HCT116 (cell line): ENCODE measurements around the gene OR8G1. TPM values are rescaled to one million over a fixed set of nuclear protein-coding genes. Genes with fewer than 3 reads are reported as not detected.
"Not testable (repeated sequence)": the region's sequence is repeated elsewhere in the genome, so short reads cannot be mapped to it uniquely, and the experiment has no call there.

Experiments used
- ATAC-seq: fragments of 200-7000 bp; cut with Tn5 transposase; 2 replicates; pipeline ENCODE4 v1.9.1; 2020; ENCODE audit warnings: mild to moderate bottlenecking, moderate library complexity
- BruUV-seq: library from RNA; stranded (reverse); fragments of 400-500 nt; replicated peaks from 2 replicates; lab custom pipeline; 2021; lab: Mats Ljungman, UMichigan
- CTCF ChIA-PET: fragments of 300-600 bp; sonication (Branson Sonifier 250); formaldehyde crosslinking; loops from one replicate; lab custom pipeline; 2021; ENCODE audit warnings: antibody characterized with exemption; lab: Charles Lee
- POLR2A ChIA-PET: fragments of 300-600, 350-600 bp; sonication (Branson Sonifier 250); formaldehyde crosslinking; loops from one replicate; lab custom pipeline; 2021; ENCODE audit warnings: antibody characterized with exemption; lab: Charles Lee
- RAD21 ChIA-PET, 2 experiments: fragments of 300-600 bp; sonication (Branson Sonifier 250); formaldehyde crosslinking; loops; one replicate each; lab custom pipeline; 2023; ENCODE audit warnings: low total read pairs in 2 of 2; ENCODE audit not compliant: uncharacterized antibody in 2 of 2, unreplicated experiment in 2 of 2, low non-redundant PET in 1 of 2; lab: Charles Lee
- DNase-seq: peaks from one replicate; pipeline ENCODE4 v3.0.0-alpha.2; 2010; ENCODE audit warnings: low read depth, low spot score
- H2AFZ ChIP-seq: fragments of 200-600 bp; shearing (Covaris generic), sonication (generic); 2 replicates; pipeline ENCODE4 v1.6.1; 2017; ENCODE audit warnings: low read depth, mixed run types, mixed read lengths, antibody characterized with exemption, low read length; ENCODE audit not compliant: poor library complexity, severe bottlenecking
- H3K27ac ChIP-seq: 2 replicates; pipeline ENCODE4 v1.5.1; 2012; ENCODE audit warnings: low read depth, low read length
- H3K27me3 ChIP-seq: fragments of 200-600 bp; sonication (generic); 2 replicates; pipeline ENCODE4 v1.6.1; 2016; ENCODE audit warnings: mixed run types, low read length, mixed read lengths; ENCODE audit not compliant: insufficient read depth
- H3K36me3 ChIP-seq, 2 experiments: fragments of 200-500 bp in 1 of 2; fragments of 200-600 bp in 1 of 2; sonication (Bioruptor generic) in 1 of 2; sonication (generic) in 1 of 2; 2 replicates each; pipeline versions ENCODE4 v1.5.1 to v1.6.1; 2014 to 2016; ENCODE audit warnings: low read length in 2 of 2, inconsistent platforms in 1 of 2, mixed read lengths in 1 of 2, mixed run types in 1 of 2; ENCODE audit not compliant: insufficient read depth in 2 of 2, control insufficient read depth in 1 of 2
- H3K4me1 ChIP-seq, 2 experiments: fragments of 200-600 bp in 1 of 2; sonication (generic) in 1 of 2; 2 replicates each; pipeline versions ENCODE4 v1.5.1 to v1.6.1; 2012 to 2017; ENCODE audit warnings: low read length in 2 of 2, inconsistent platforms in 1 of 2, mild to moderate bottlenecking in 1 of 2, mixed read lengths in 1 of 2, mixed run types in 1 of 2, moderate library complexity in 1 of 2; ENCODE audit not compliant: insufficient read depth in 2 of 2, control insufficient read depth in 1 of 2
- H3K4me2 ChIP-seq: fragments of 200-600 bp; sonication (generic); 2 replicates; pipeline ENCODE4 v1.6.1; 2017; ENCODE audit warnings: mixed run types, low read length, mixed read lengths
- H3K4me3 ChIP-seq, 2 experiments: fragments of 200-600 bp in 1 of 2; sonication (generic) in 1 of 2; replicated peaks in 1 of 2; 2 replicates each; pipeline ENCODE4 v1.5.1; 2011 to 2016; ENCODE audit warnings: low read length in 2 of 2, control low read depth in 1 of 2, low read depth in 1 of 2, mild to moderate bottlenecking in 1 of 2, mixed read lengths in 1 of 2, mixed run types in 1 of 2
- H3K79me2 ChIP-seq: fragments of 200-600 bp; sonication (generic); 2 replicates; pipeline ENCODE4 v1.6.1; 2017; ENCODE audit warnings: mild to moderate bottlenecking, mixed run types, low read length, moderate library complexity, mixed read lengths; ENCODE audit not compliant: insufficient read depth
- H3K9ac ChIP-seq: fragments of 200-600 bp; sonication (generic); 2 replicates; pipeline ENCODE4 v1.6.1; 2016; ENCODE audit warnings: low read length, mixed read lengths
- H3K9me2 ChIP-seq: fragments of 200-600 bp; sonication (generic), shearing (Covaris generic); 2 replicates; pipeline ENCODE4 v1.6.1; 2017; ENCODE audit warnings: mixed run types, mild to moderate bottlenecking, moderate library complexity; ENCODE audit not compliant: insufficient read depth
- H3K9me3 ChIP-seq, 2 experiments: fragments of 200-500 bp in 1 of 2; fragments of 200-600 bp in 1 of 2; sonication (Bioruptor generic) in 1 of 2; sonication (generic) in 1 of 2; 2 replicates each; pipeline ENCODE4 v1.6.1; 2014 to 2017; ENCODE audit warnings: low read length in 2 of 2, mixed read lengths in 2 of 2, inconsistent platforms in 1 of 2, low read depth in 1 of 2, mild to moderate bottlenecking in 1 of 2, mixed run types in 1 of 2, moderate library complexity in 1 of 2; ENCODE audit not compliant: control insufficient read depth in 1 of 2, insufficient read depth in 1 of 2
- H4K20me1 ChIP-seq: fragments of 200-600 bp; sonication (generic), shearing (Covaris generic); 2 replicates; pipeline ENCODE4 v1.6.1; 2017; ENCODE audit warnings: mixed run types, mild to moderate bottlenecking, moderate library complexity; ENCODE audit not compliant: insufficient read depth
- YY1 ChIP-seq: IDR thresholded peaks from 2 replicates; pipeline ENCODE4 v1.6.1; 2011; ENCODE audit warnings: low read length, low read depth, moderate library complexity, mild to moderate bottlenecking; ENCODE audit not compliant: insufficient replicate concordance; ENCODE audit errors: extremely low read depth
- ZNF274 ChIP-seq: fragments of 200-500 bp; sonication (Bioruptor generic); IDR thresholded peaks from 2 replicates; pipeline ENCODE4 v1.6.1; 2014; ENCODE audit warnings: mild to moderate bottlenecking, low read depth, low read length, inconsistent platforms
- intact Hi-C: fragments of 100-400 bp; cut with micrococcal nuclease; formaldehyde crosslinking; loops from 2 replicates; pipeline ENCODE4 v1.10.0; 2022
- total RNA-seq: library from RNA; stranded (reverse); gene quantifications from one replicate; pipeline ENCODE4 v1.2.1, GENCODE V29; 2021; ENCODE audit not compliant: unreplicated experiment
- TF ChIP-seq, protein P1 (sequence below): IDR thresholded peaks from 2 replicates; pipeline ENCODE4 v1.6.1; 2011; ENCODE audit warnings: mild to moderate bottlenecking, low read length, moderate library complexity; ENCODE audit not compliant: insufficient replicate concordance; ENCODE audit errors: extremely low read depth

The OR8G1 gene
- total RNA-seq, 1 experiment from 2014 or later: not detected

DNA sequence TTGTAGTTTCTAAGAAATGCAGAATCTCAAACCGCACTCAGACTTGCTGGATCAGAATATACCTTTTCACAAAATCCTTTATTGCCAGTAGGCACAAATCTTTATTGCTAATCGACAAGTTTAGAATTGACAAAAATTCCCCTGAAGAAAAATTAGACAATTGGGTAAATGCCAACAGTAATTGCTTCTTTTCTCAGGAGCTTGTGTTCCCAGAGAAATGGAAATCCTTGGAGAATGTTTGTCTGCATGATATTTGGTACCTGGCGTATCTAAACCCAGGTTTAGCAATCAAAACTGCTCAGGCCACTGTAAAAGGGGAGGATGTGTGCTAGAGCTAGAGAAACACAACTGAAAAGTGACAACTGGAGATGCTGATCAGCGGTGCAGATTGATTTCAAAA is 15.2 kb downstream of the OR8G1 start, which contains the start of gene OR8G5:
Gene OR8G5, plus strand, starts transcription at position 301 of the 400 bp plus-strand sequence. CDS start 8,556 bp downstream, outside the sequence.
- H2AFZ ChIP-seq: no peak within 1 kb of the TSS
- CTCF ChIA-PET: no interaction called here
- intact Hi-C loops: no loop called here

DNA sequence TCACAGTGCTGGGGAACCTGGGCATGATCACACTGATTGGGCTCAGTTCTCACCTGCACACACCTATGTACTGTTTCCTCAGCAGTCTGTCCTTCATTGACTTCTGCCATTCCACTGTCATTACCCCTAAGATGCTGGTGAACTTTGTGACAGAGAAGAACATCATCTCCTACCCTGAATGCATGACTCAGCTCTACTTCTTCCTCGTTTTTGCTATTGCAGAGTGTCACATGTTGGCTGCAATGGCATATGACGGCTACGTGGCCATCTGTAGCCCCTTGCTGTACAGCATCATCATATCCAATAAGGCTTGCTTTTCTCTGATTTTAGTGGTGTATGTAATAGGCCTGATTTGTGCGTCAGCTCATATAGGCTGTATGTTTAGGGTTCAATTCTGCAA is 24.1 kb downstream of the OR8G1 start:
- BruUV-seq, RAD21 ChIA-PET, H3K9ac ChIP-seq, CTCF ChIA-PET, H3K9me3 ChIP-seq, POLR2A ChIA-PET, ATAC-seq, H3K27ac ChIP-seq, DNase-seq, H3K9me2 ChIP-seq, H4K20me1 ChIP-seq, H3K4me1 ChIP-seq, H2AFZ ChIP-seq, H3K79me2 ChIP-seq, intact Hi-C loops, H3K4me2 ChIP-seq, H3K4me3 ChIP-seq, H3K36me3 ChIP-seq: not testable (repeated sequence)
- peaks cover 18% of the 10 kb centered on the region for H3K27me3 ChIP-seq

More for the DNA sequence above, 15.2 kb downstream of the OR8G1 start, which contains the start of gene OR8G5:
- Histone ChIP-seq H3K79me2 (no peaks in the 10 kb centered on the region), H3K9me3 (no peaks in the 10 kb centered on the region), H3K9ac (no peak within 1 kb of the TSS), H3K27me3 (peaks cover 58% of the 10 kb centered on the region), H3K36me3 (no peaks in the 10 kb centered on the region), H3K4me1 (no peaks in the 10 kb centered on the region), H3K27ac (no peak within 1 kb of the TSS), H3K9me2 (no peaks in the 10 kb centered on the region), H4K20me1 (no peaks in the 10 kb centered on the region; the same call in 1 of the 2 replicates), H3K4me3 (no peak within 1 kb of the TSS), H3K4me2 (no peak within 1 kb of the TSS)
- BruUV-seq: no TSS peak
- no peak for DNase-seq
- no peak for ATAC-seq
- POLR2A ChIA-PET: no interaction called here
- no peak for TF ChIP-seq ZNF274
- no peak for TF ChIP-seq YY1
- TF ChIP-seq, protein P1, sequence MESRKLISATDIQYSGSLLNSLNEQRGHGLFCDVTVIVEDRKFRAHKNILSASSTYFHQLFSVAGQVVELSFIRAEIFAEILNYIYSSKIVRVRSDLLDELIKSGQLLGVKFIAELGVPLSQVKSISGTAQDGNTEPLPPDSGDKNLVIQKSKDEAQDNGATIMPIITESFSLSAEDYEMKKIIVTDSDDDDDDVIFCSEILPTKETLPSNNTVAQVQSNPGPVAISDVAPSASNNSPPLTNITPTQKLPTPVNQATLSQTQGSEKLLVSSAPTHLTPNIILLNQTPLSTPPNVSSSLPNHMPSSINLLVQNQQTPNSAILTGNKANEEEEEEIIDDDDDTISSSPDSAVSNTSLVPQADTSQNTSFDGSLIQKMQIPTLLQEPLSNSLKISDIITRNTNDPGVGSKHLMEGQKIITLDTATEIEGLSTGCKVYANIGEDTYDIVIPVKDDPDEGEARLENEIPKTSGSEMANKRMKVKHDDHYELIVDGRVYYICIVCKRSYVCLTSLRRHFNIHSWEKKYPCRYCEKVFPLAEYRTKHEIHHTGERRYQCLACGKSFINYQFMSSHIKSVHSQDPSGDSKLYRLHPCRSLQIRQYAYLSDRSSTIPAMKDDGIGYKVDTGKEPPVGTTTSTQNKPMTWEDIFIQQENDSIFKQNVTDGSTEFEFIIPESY: no peak
- RAD21 ChIA-PET: no interaction called here

DNA sequence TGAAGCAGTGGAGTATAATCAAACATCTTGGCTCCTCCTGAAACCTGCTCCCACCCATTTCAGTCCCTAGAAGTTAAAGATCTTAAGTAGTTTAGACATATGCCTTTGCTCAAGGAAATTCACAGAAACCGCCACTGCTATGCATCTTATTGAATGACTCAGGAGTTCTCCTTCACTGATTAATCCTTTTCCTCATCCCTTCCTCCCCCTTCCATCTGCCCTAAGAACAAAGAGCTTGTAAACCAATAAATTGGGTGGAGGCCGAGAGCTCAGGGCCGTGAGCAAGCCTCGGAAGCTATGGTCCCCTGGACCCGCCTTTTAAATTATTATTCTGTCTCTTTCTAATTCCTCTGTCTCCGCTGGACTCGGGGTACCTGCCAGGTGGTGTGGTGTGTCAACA is 30.0 kb downstream of the OR8G1 start:
- H3K4me1 ChIP-seq, H3K9ac ChIP-seq, H3K4me3 ChIP-seq, H3K79me2 ChIP-seq, intact Hi-C loops, BruUV-seq, DNase-seq, H4K20me1 ChIP-seq, H2AFZ ChIP-seq, H3K36me3 ChIP-seq, CTCF ChIA-PET, ATAC-seq, H3K9me3 ChIP-seq, POLR2A ChIA-PET, RAD21 ChIA-PET, H3K27ac ChIP-seq, H3K9me2 ChIP-seq, H3K4me2 ChIP-seq: not testable (repeated sequence)
- peaks cover 16% of the 10 kb centered on the region; the same call in 1 of the 2 replicates for H3K27me3 ChIP-seq
